Ectodermal cell (in vitro differentiated cells): ENCODE results near the gene INPP5A.
"Not testable (repeated sequence)": the region's sequence is repeated elsewhere in the genome, so short reads cannot be mapped to it uniquely, and the experiment has no call there.

Experiments
- H3K27ac ChIP-seq: 2 replicates; pipeline ENCODE4 v1.7.0; 2013; ENCODE audit warnings: mild to moderate bottlenecking, low read depth, low read length; ENCODE audit not compliant: insufficient read depth, poor library complexity, severe bottlenecking
- H3K27me3 ChIP-seq: 2 replicates; pipeline ENCODE4 v1.7.0; 2013; ENCODE audit warnings: mild to moderate bottlenecking, low read length; ENCODE audit not compliant: insufficient read depth, control insufficient read depth, poor library complexity, severe bottlenecking
- H3K36me3 ChIP-seq: one replicate; pipeline ENCODE4 v1.7.0; 2013; ENCODE audit warnings: low read length; ENCODE audit not compliant: control insufficient read depth, insufficient read depth
- H3K4me1 ChIP-seq: one replicate; pipeline ENCODE4 v1.7.0; 2013; ENCODE audit warnings: low read length; ENCODE audit not compliant: control insufficient read depth, insufficient read depth
- H3K4me3 ChIP-seq: 2 replicates; pipeline ENCODE4 v1.7.0; 2013; ENCODE audit warnings: low read depth, low read length, control low read depth; ENCODE audit not compliant: insufficient read depth
- H3K9me3 ChIP-seq: 2 replicates; pipeline ENCODE4 v1.7.0; 2013; ENCODE audit warnings: mild to moderate bottlenecking, low read length, moderate library complexity; ENCODE audit not compliant: control insufficient read depth
- WGBS, 2 experiments: methylation state at CpG; one replicate each; pipeline ENCODE4 v1.1.7; 2013; ENCODE audit warnings: missing lambda C conversion rate in 2 of 2; 5-methylcytosine and 5-hydroxymethylcytosine counted together

Gene INPP5A

GRCh38 chr10:132703419-132704007, 165.9 kb downstream of the INPP5A start:
- H3K4me1 ChIP-seq, result no peaks in the 10 kb centered on the region
- no peak overlapping the region for H3K4me3 ChIP-seq
- H3K9me3 ChIP-seq, result peaks cover 3% of the 10 kb centered on the region
- WGBS, 2 experiments, result 86% methylated on average over 22 to 23 of the region's 24 CpGs
- no peaks in the 10 kb centered on the region for H3K27me3 ChIP-seq
- H3K27ac ChIP-seq, result no peak overlapping the region
- peaks cover 4% of the 10 kb centered on the region for H3K36me3 ChIP-seq

- Histone ChIP-seq H3K4me1 (no peaks in the 10 kb centered on the region), H3K4me3 (no peak overlapping the region), H3K27ac (no peak overlapping the region), H3K36me3 (peaks cover 4% of the 10 kb centered on the region), H3K9me3 (peaks cover 3% of the 10 kb centered on the region), H3K27me3 (no peaks in the 10 kb centered on the region)
- 92 to 94% methylated on average over 29 of the region's 29 CpGs for WGBS, 2 experiments
Measured at GRCh38 chr10:132704008-132704814, 166.6 kb downstream of the INPP5A start.

- H3K4me1 ChIP-seq, H3K27ac ChIP-seq, H3K27me3 ChIP-seq, H3K36me3 ChIP-seq, H3K9me3 ChIP-seq, H3K4me3 ChIP-seq: not testable (repeated sequence)
- WGBS, 2 experiments, result 88 to 91% methylated on average over 9 of the region's 9 CpGs
Measured at GRCh38 chr10:132704815-132705064, 167.2 kb downstream of the INPP5A start.

GRCh38 chr10:132705173-132705572, 167.6 kb downstream of the INPP5A start:
- no peak overlapping the region for H3K4me3 ChIP-seq
- no peaks in the 10 kb centered on the region for H3K4me1 ChIP-seq
- peaks cover 4% of the 10 kb centered on the region for H3K36me3 ChIP-seq
- H3K9me3 ChIP-seq, result peaks cover 3% of the 10 kb centered on the region
- no peak overlapping the region for H3K27ac ChIP-seq
- no peaks in the 10 kb centered on the region for H3K27me3 ChIP-seq
- WGBS, 2 experiments, result 97% methylated on average over 15 of the region's 15 CpGs

- Histone ChIP-seq H3K4me1 (no peaks in the 10 kb centered on the region), H3K36me3 (peaks cover 4% of the 10 kb centered on the region), H3K27me3 (no peaks in the 10 kb centered on the region), H3K9me3 (peaks cover 3% of the 10 kb centered on the region), H3K27ac (no peak overlapping the region), H3K4me3 (no peak overlapping the region)
- WGBS, 2 experiments, result 100% methylated on average over 1 of the region's 1 CpG
Measured at GRCh38 chr10:132705943-132706342, 168.4 kb downstream of the INPP5A start.

GRCh38 chr10:132706701-132707100, 169.1 kb downstream of the INPP5A start:
- Histone ChIP-seq H3K4me3 (no peak overlapping the region), H3K4me1 (no peaks in the 10 kb centered on the region), H3K27me3 (peaks cover 3% of the 10 kb centered on the region), H3K9me3 (peaks cover 3% of the 10 kb centered on the region), H3K36me3 (peaks cover 4% of the 10 kb centered on the region), H3K27ac (no peak overlapping the region)
- 97% methylated on average over 11 of the region's 11 CpGs for WGBS, 2 experiments

- Histone ChIP-seq H3K27ac (no peak overlapping the region), H3K36me3 (peaks cover 4% of the 10 kb centered on the region), H3K27me3 (peaks cover 5% of the 10 kb centered on the region), H3K4me1 (no peaks in the 10 kb centered on the region), H3K9me3 (peaks cover 3% of the 10 kb centered on the region), H3K4me3 (no peak overlapping the region)
- WGBS, 2 experiments, result 96 to 97% methylated on average over 14 of the region's 14 CpGs
Measured at GRCh38 chr10:132707121-132707775, 169.7 kb downstream of the INPP5A start.

GRCh38 chr10:132707776-132708171, 170.2 kb downstream of the INPP5A start:
- Histone ChIP-seq H3K9me3 (peaks cover 3% of the 10 kb centered on the region), H3K27me3 (peaks cover 5% of the 10 kb centered on the region), H3K4me1 (no peaks in the 10 kb centered on the region), H3K27ac (no peak overlapping the region), H3K36me3 (peaks cover 4% of the 10 kb centered on the region), H3K4me3 (no peak overlapping the region)
- WGBS, 2 experiments, result 94 to 96% methylated on average over 15 of the region's 15 CpGs

- 91 to 94% methylated on average over 15 of the region's 15 CpGs for WGBS, 2 experiments
- H3K9me3 ChIP-seq, result peaks cover 3% of the 10 kb centered on the region
- no peak overlapping the region for H3K27ac ChIP-seq
- H3K27me3 ChIP-seq, result peaks cover 5% of the 10 kb centered on the region
- no peak overlapping the region for H3K4me3 ChIP-seq
- peaks cover under 1% of the 10 kb centered on the region for H3K4me1 ChIP-seq
- peaks cover 4% of the 10 kb centered on the region for H3K36me3 ChIP-seq
Measured at GRCh38 chr10:132708441-132708840, 170.9 kb downstream of the INPP5A start.

GRCh38 chr10:132708936-132709335, 171.3 kb downstream of the INPP5A start:
- Histone ChIP-seq H3K9me3 (peaks cover 3% of the 10 kb centered on the region), H3K36me3 (peaks cover 4% of the 10 kb centered on the region), H3K27me3 (peaks cover 5% of the 10 kb centered on the region), H3K27ac (no peak overlapping the region), H3K4me3 (no peak overlapping the region), H3K4me1 (peaks cover 4% of the 10 kb centered on the region)
- WGBS, 2 experiments, result 82 to 86% methylated on average over 4 of the region's 4 CpGs
